Heart left ventricle (tissue), 13 donors: ENCODE results near the gene DDX25.

ENCODE experiments used
- CTCF ChIP-seq, 12 donors: fragments of 200-600 bp; sonication (generic) in 4 of 12; IDR thresholded peaks; one replicate each; pipeline versions ENCODE4 v1.5.0 to v1.8.0; 2018 to 2022; ENCODE audit warnings: antibody characterized with exemption in 12 of 12, mild to moderate bottlenecking in 5 of 12
- POLR2A ChIP-seq, 2 donors: fragments of 450-650 bp; IDR thresholded peaks; one replicate each; pipeline ENCODE4 v1.6.1; 2017; ENCODE audit warnings: antibody characterized with exemption in 2 of 2, mild to moderate bottlenecking in 2 of 2, moderate library complexity in 2 of 2
- donor health status: ischemic (EF 13 %, LVEDD 7.1; RV severe dilation, severe dysfunction).
- donor health status: DM: no; HTN: yes; CAD: no.
- donor health status: DM: no; HTN: no; CAD: no.
- donor health status: ischemic (EF 25% LVEDD 6.9; RV normal size, moderate dysfunction).
- donor health status: ischemic (EF 25% LVEDD 5.7; RV mildly dilated, moderate dysfunction).
- donor health status: ischemic (EF 35%, LVEDD 5.7; RV mildly dilated, moderate dysfunction).
- donor health status: nonischemic (EF 11% LVEDD 7.7; RV severe dilation, severe dysfunction).
- donor health status: DM: yes; HTN: yes; CAD: no.
- donor health status: PGD.
- donor health status: ischemic (EF 29% LVEDD 5.4; RV normal size, mild dysfunction).
- donor health status: nonischemic (EF 23%, LVEDD 6.1; RV moderate dilation, normal function).

DNA sequence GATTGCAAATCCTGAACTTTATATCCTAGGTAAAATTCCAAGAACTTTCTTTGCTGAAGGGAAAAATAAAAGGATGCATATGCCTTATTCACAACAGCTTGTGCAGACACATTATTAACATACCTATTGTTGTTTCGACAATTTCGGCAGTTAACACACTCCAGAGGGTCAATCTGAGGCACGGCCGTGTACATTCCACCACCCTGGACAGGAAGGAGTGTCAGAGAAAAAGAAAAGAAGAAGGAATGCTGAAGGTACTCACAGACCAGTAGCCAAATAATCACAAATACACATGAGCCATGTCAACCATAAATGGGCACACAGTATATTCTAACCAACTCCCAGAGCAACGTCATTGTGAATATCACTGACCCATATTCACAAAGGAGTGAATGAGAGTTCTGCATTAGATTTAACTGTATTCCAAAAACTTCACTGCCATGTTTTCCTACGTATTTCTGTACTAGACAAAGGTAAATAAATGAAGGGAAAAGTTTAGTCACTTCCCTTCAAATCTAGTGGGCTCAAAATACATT is 73.9 kb downstream of the DDX25 start:
- TF ChIP-seq POLR2A (IDR thresholded peaks at IDR 0.05) (no peak), CTCF (IDR thresholded peaks at IDR 0.05) (no peak)
